Ascending aorta (tissue), 2 donors: ENCODE data around the gene CASP2. TPM values are rescaled to one million over a fixed set of nuclear protein-coding genes. Genes with fewer than 3 reads are reported as not detected.
"Not testable (repeated sequence)": the region's sequence is repeated elsewhere in the genome, so short reads cannot be mapped to it uniquely, and the experiment has no call there.

Experiments
- DNase-seq, 2 donors: peaks; one replicate each; pipeline ENCODE4 v3.0.0-alpha.2; 2019; ENCODE audit warnings: low spot score in 2 of 2
- H3K27ac ChIP-seq, 2 donors: fragments of 200-600 bp; sonication (generic); one replicate each; pipeline ENCODE4 v1.5.1; 2016 to 2017; ENCODE audit warnings: mild to moderate bottlenecking in 1 of 2
- H3K27me3 ChIP-seq: fragments of 200-600 bp; sonication (generic); one replicate; pipeline ENCODE4 v1.5.1; 2017
- H3K36me3 ChIP-seq, 2 donors: fragments of 200-600 bp; sonication (generic); one replicate each; pipeline ENCODE4 v1.5.1; 2016
- H3K4me1 ChIP-seq, 2 donors: fragments of 200-600 bp; sonication (generic); one replicate each; pipeline ENCODE4 v1.5.1; 2016 to 2017; ENCODE audit warnings: mild to moderate bottlenecking in 1 of 2
- H3K4me3 ChIP-seq, 2 donors: fragments of 200-600 bp; sonication (generic); one replicate each; pipeline ENCODE4 v1.5.1; 2016 to 2017; ENCODE audit warnings: mild to moderate bottlenecking in 1 of 2
- H3K9me3 ChIP-seq, 2 donors: fragments of 200-600 bp; sonication (generic); one replicate each; pipeline ENCODE4 v1.5.1; 2016
- CTCF ChIP-seq, 3 experiments: fragments of 200-600 bp in 2 of 3; fragments of 450-650 bp in 1 of 3; sonication (generic) in 2 of 3; IDR thresholded peaks; one replicate each; pipeline ENCODE4 v1.5.1; 2016 to 2019; ENCODE audit warnings: antibody characterized with exemption in 3 of 3, mild to moderate bottlenecking in 1 of 3, moderate library complexity in 1 of 3
- intact Hi-C: fragments of 100-400 bp; cut with DNase I; formaldehyde crosslinking; loops from one replicate; pipeline ENCODE4 v1.15.1; 2023
- total RNA-seq: library from RNA; depleted of rRNA; stranded (reverse); fragments of >200 nt; gene quantifications from one replicate; pipeline ENCODE4 v1.1.0, GENCODE V29; 2016

The CASP2 gene
- total RNA-seq, 1 donor from 2014 or later = 13.7 TPM

- H3K27me3 ChIP-seq = no peaks in the 10 kb centered on the region
- DNase-seq = no peak
- H3K36me3 ChIP-seq = peaks cover 19 to 20% of the 10 kb centered on the region in 2 donors
- peak overlapping the region; percentile 94 for H3K27ac ChIP-seq
- H3K4me3 ChIP-seq = peak overlapping the region; percentile 89 to 93
- peaks cover 3 to 11% of the 10 kb centered on the region in 2 donors for H3K4me1 ChIP-seq
- intact Hi-C loops = loop anchor here (1.0 to 5.0 kb wide), 7 partner anchors 26 to 613 kb away; partner anchors contain the start of genes FAM131B, GSTK1 and TCAF1
- TF ChIP-seq CTCF (IDR thresholded peaks at IDR 0.05) = no peak
- no peaks in the 10 kb centered on the region for H3K9me3 ChIP-seq
Measured at GRCh38 chr7:143288836-143289235, 685 bp downstream of the CASP2 start.

GRCh38 chr7:143289421-143289820 is 1.3 kb downstream of the CASP2 start:
- intact Hi-C loops = loop anchor here (2.0 to 5.0 kb wide), 4 partner anchors 47 to 613 kb away; partner anchors contain the start of genes FAM131B and TCAF1
- no peak for DNase-seq
- Histone ChIP-seq H3K4me3 (peak overlapping the region; percentile 89 to 93), H3K27ac (peak overlapping the region; percentile 94), H3K4me1 (peaks cover 3 to 11% of the 10 kb centered on the region in 2 donors), H3K9me3 (no peaks in the 10 kb centered on the region), H3K36me3 (peaks cover 25 to 26% of the 10 kb centered on the region in 2 donors), H3K27me3 (no peaks in the 10 kb centered on the region)
- no peak for TF ChIP-seq CTCF (IDR thresholded peaks at IDR 0.05)

GRCh38 chr7:143289888-143290287 is 1.7 kb downstream of the CASP2 start:
- not testable (repeated sequence) for H3K27me3 ChIP-seq, DNase-seq, H3K9me3 ChIP-seq
- intact Hi-C loops = loop anchor here (2.0 to 5.0 kb wide), 4 partner anchors 48 to 612 kb away; partner anchors contain the start of genes FAM131B and TCAF1
- Histone ChIP-seq H3K27ac (peak overlapping the region in 1 of 2 donors; percentile 94), H3K36me3 (peaks cover 30 to 31% of the 10 kb centered on the region in 2 donors), H3K4me1 (peaks cover 3 to 11% of the 10 kb centered on the region in 2 donors), H3K4me3 (peak overlapping the region in 1 of 2 donors; percentile 89)

- Histone ChIP-seq H3K4me3 (no peak overlapping the region), H3K4me1 (peaks cover 3 to 11% of the 10 kb centered on the region in 2 donors), H3K9me3 (no peaks in the 10 kb centered on the region), H3K27me3 (no peaks in the 10 kb centered on the region), H3K36me3 (peaks cover 34 to 35% of the 10 kb centered on the region in 2 donors), H3K27ac (no peak overlapping the region)
- intact Hi-C loops = no loop called here
- TF ChIP-seq CTCF (IDR thresholded peaks at IDR 0.05) = no peak
- DNase-seq = no peak
Measured at GRCh38 chr7:143290293-143290692, 2.1 kb downstream of the CASP2 start.

GRCh38 chr7:143292876-143293275 is 4.7 kb downstream of the CASP2 start:
- H3K9me3 ChIP-seq = no peaks in the 10 kb centered on the region
- peaks cover 34 to 35% of the 10 kb centered on the region in 2 donors for H3K36me3 ChIP-seq
- H3K27ac ChIP-seq = no peak overlapping the region
- H3K4me3 ChIP-seq = no peak overlapping the region
- TF ChIP-seq CTCF (IDR thresholded peaks at IDR 0.05) = no peak
- H3K27me3 ChIP-seq = no peaks in the 10 kb centered on the region
- intact Hi-C loops = no loop called here
- no peak for DNase-seq
- H3K4me1 ChIP-seq = peaks cover 3 to 12% of the 10 kb centered on the region in 2 donors

- Histone ChIP-seq H3K27me3 (no peaks in the 10 kb centered on the region), H3K36me3 (peaks cover 59 to 63% of the 10 kb centered on the region in 2 donors), H3K4me3 (no peak overlapping the region), H3K9me3 (no peaks in the 10 kb centered on the region), H3K27ac (peak overlapping the region in 1 of 2 donors; percentile 38), H3K4me1 (peaks cover 0 to 4% of the 10 kb centered on the region in 2 donors)
- intact Hi-C loops = no loop called here
- DNase-seq = no peak
- no peak for TF ChIP-seq CTCF (IDR thresholded peaks at IDR 0.05)
Measured at GRCh38 chr7:143295870-143296269, 7.7 kb downstream of the CASP2 start.
